Ishikawa (cell line): ENCODE results near the gene ELANE.

ENCODE experiments used
- TCF12 ChIP-seq: IDR thresholded peaks from 2 replicates; pipeline ENCODE4 v1.6.1; 2012; ENCODE audit warnings: low read depth
- YY1 ChIP-seq: IDR thresholded peaks from 2 replicates; pipeline ENCODE4 v1.6.1; 2012; ENCODE audit warnings: low read depth

- TF ChIP-seq TCF12: no peak
- TF ChIP-seq YY1: no peak
Observed at GRCh38 chr19:873561-874041, 21.5 kb downstream of the ELANE start.
